GM12878 (cell line): ENCODE results near the gene KLF7. TPM values are rescaled to one million over a fixed set of nuclear protein-coding genes. Genes with fewer than 3 reads are reported as not detected.

ENCODE experiments used
- ATAC-seq: fragments of 200-7000 bp; cut with Tn5 transposase; 3 replicates; pipeline ENCODE4 v1.9.1; 2020; ENCODE audit warnings: mild to moderate bottlenecking, moderate library complexity
- BruUV-seq: library from RNA; stranded (reverse); fragments of 400-500 nt; replicated peaks from 2 replicates; lab custom pipeline; 2021; lab: Mats Ljungman, UMichigan
- CTCF ChIA-PET: fragments of 300-600 bp; sonication (Branson Sonifier 250); formaldehyde crosslinking; extraction: SDS; loops from one replicate; lab custom pipeline; 2021; ENCODE audit warnings: inconsistent platforms; lab: Yijun Ruan, JAX
- POLR2A ChIA-PET: fragments of 350-600 bp; formaldehyde crosslinking; extraction: SDS; loops from one replicate; lab custom pipeline; 2021; ENCODE audit warnings: inconsistent platforms; lab: Charles Lee
- RAD21 ChIA-PET: fragments of 300-600 bp; sonication (Branson Sonifier 250); formaldehyde crosslinking; loops from one replicate; lab custom pipeline; 2023; ENCODE audit warnings: antibody characterized with exemption; ENCODE audit not compliant: unreplicated experiment; lab: Charles Lee
- SMC1A ChIA-PET: fragments of 300-600 bp; sonication (Branson Sonifier 250); formaldehyde crosslinking; loops from one replicate; lab custom pipeline; 2023; ENCODE audit not compliant: unreplicated experiment, uncharacterized antibody; lab: Charles Lee
- DNase-seq: peaks from one replicate; pipeline ENCODE4 v3.0.0-alpha.2; 2011; ENCODE audit warnings: low read depth, low spot score
- FAIRE-seq: peaks from 3 replicates; lab custom pipeline; 2011; peaks lifted over from hg19 to GRCh38; lab: Jason Lieb, UNC
- H2AFZ ChIP-seq: 2 replicates; pipeline ENCODE4 v1.6.0; 2011; ENCODE audit warnings: low read depth, low read length, control low read depth; ENCODE audit not compliant: control insufficient read depth
- H3K27ac ChIP-seq: 2 replicates; pipeline ENCODE4 v1.5.1; 2011; ENCODE audit warnings: control low read depth; ENCODE audit not compliant: control insufficient read depth, insufficient read depth
- H3K27me3 ChIP-seq, 2 experiments: replicated peaks in 1 of 2; 2 replicates each; pipeline versions ENCODE4 v1.6.0 to v1.6.1; 2011; ENCODE audit warnings: low read length in 1 of 2; ENCODE audit not compliant: control insufficient read depth in 2 of 2, insufficient read depth in 2 of 2
- H3K36me3 ChIP-seq, 2 experiments: 2 replicates each; pipeline ENCODE4 v1.5.1; 2011; ENCODE audit warnings: low read length in 1 of 2; ENCODE audit not compliant: control insufficient read depth in 2 of 2, insufficient read depth in 2 of 2
- H3K4me1 ChIP-seq: 2 replicates; pipeline ENCODE4 v1.6.1; 2011; ENCODE audit warnings: mild to moderate bottlenecking, low read length, moderate library complexity, mixed read lengths; ENCODE audit not compliant: control insufficient read depth, insufficient read depth
- H3K4me2 ChIP-seq: 2 replicates; pipeline ENCODE4 v1.6.0; 2011; ENCODE audit warnings: control low read depth; ENCODE audit not compliant: control insufficient read depth, insufficient read depth
- H3K4me3 ChIP-seq: fragments of 200-600 bp; sonication (generic); 2 replicates; pipeline ENCODE4 v1.5.1; 2016
- H3K79me2 ChIP-seq: 2 replicates; pipeline ENCODE4 v1.6.0; 2011; ENCODE audit warnings: low read length; ENCODE audit not compliant: control insufficient read depth, insufficient read depth
- H3K9ac ChIP-seq: 2 replicates; pipeline ENCODE4 v1.8.0; 2011; ENCODE audit warnings: low read length, control low read depth, mixed read lengths; ENCODE audit not compliant: control insufficient read depth, insufficient read depth
- H3K9me3 ChIP-seq: replicated peaks from 3 replicates; pipeline ENCODE4 v1.5.1; 2011; ENCODE audit warnings: mild to moderate bottlenecking, low read length; ENCODE audit not compliant: control insufficient read depth, insufficient read depth
- H4K20me1 ChIP-seq: 2 replicates; pipeline ENCODE4 v1.6.0; 2011; ENCODE audit not compliant: control insufficient read depth, insufficient read depth
- E4F1 ChIP-seq: fragments of 450-650 bp; IDR thresholded peaks from 2 replicates; pipeline ENCODE4 v1.6.1; 2018; ENCODE audit warnings: borderline replicate concordance, mild to moderate bottlenecking; ENCODE audit not compliant: partially characterized antibody
- EP300 ChIP-seq, 2 experiments: fragments of 150-350 bp in 1 of 2; IDR thresholded peaks; 2 replicates each; pipeline ENCODE4 v1.6.1; 2011 to 2012; ENCODE audit warnings: low read depth in 2 of 2, low read length in 2 of 2, borderline replicate concordance in 1 of 2, improper control_type of control experiment in 1 of 2, inconsistent platforms in 1 of 2; ENCODE audit not compliant: control insufficient read depth in 1 of 2
- ETV6 ChIP-seq, 2 experiments: fragments of 450-650 bp in 1 of 2; IDR thresholded peaks in 1 of 2; conservative IDR thresholded peaks in 1 of 2; 2 replicates each; pipeline ENCODE4 v1.6.1; 2014; ENCODE audit warnings: antibody characterized with exemption in 1 of 2, borderline replicate concordance in 1 of 2, low read depth in 1 of 2, mild to moderate bottlenecking in 1 of 2, moderate library complexity in 1 of 2
- IRF3 ChIP-seq: fragments of 450-650 bp; IDR thresholded peaks from 2 replicates; pipeline ENCODE4 v1.6.1; 2014; ENCODE audit warnings: mild to moderate bottlenecking
- RUNX3 ChIP-seq: IDR thresholded peaks from 2 replicates; pipeline ENCODE4 v1.6.1; 2012; ENCODE audit warnings: low read length, inconsistent platforms
- SPI1 ChIP-seq: IDR thresholded peaks from 2 replicates; pipeline ENCODE4 v1.6.1; 2011; ENCODE audit warnings: low read depth, mild to moderate bottlenecking, low read length, moderate library complexity, borderline replicate concordance; ENCODE audit not compliant: insufficient read depth
- ZBTB33 ChIP-seq: fragments of 450-650 bp; IDR thresholded peaks from 2 replicates; pipeline ENCODE4 v1.6.1; 2017; ENCODE audit warnings: mild to moderate bottlenecking
- in situ Hi-C: fragments of 300-500 bp; cut with MboI; formaldehyde crosslinking; loops from 9 replicates; pipeline ENCODE4 v1.14.3; 2018; ENCODE audit warnings: mixed read lengths
- intact Hi-C: fragments of 100-400 bp; cut with micrococcal nuclease; formaldehyde crosslinking; loops from one replicate; pipeline ENCODE4 v1.14.2; 2022; ENCODE audit not compliant: unreplicated experiment
- polyA plus RNA-seq, 11 experiments: library from polyadenylated mRNA; depleted of rRNA in 4 of 11; unstranded in 6 of 11; stranded (reverse) in 5 of 11; fragments of >200 nt; fragmentation: Nextera tagmentation in 4 of 11; fragmentation: Illumina TruSeq in 1 of 11; extraction: Ambion mirVana in 4 of 11; extraction: Trizol in 1 of 11; gene quantifications; 1 replicate in 1 of 11; 2 replicates in 10 of 11; pipeline versions ENCODE4 v1.2.1 to v1.2.3, GENCODE V29; 2011 to 2016; ENCODE audit warnings: inconsistent platforms in 2 of 11, missing spikeins in 2 of 11, low read depth in 1 of 11
- total RNA-seq, 4 experiments: library from RNA; depleted of rRNA in 3 of 4; stranded (reverse); fragments of >200 nt in 3 of 4; fragmentation: Illumina TruSeq in 1 of 4; extraction: Trizol in 1 of 4; gene quantifications; 2 replicates each; pipeline versions ENCODE4 v1.2.1 to v1.2.3, GENCODE V29; 2013 to 2021
- TF ChIP-seq, protein P1 (sequence below), 3 experiments: IDR thresholded peaks in 2 of 3; conservative IDR thresholded peaks in 1 of 3; 2 replicates each; pipeline ENCODE4 v1.5.1; 2011; ENCODE audit warnings: low read depth in 3 of 3, low read length in 3 of 3, mild to moderate bottlenecking in 3 of 3, control low read depth in 2 of 3, moderate library complexity in 2 of 3, inconsistent platforms in 1 of 3, mixed read lengths in 1 of 3; ENCODE audit not compliant: control insufficient read depth in 2 of 3, insufficient read depth in 1 of 3; ENCODE audit errors: extremely low read depth in 1 of 3

The KLF7 gene
- total and polyA plus RNA-seq, 10 of the 15 experiments (the other 5 are each of a cell fraction or from before 2014, with no cell fraction given): 2.4 to 24.8 (median 8.5) TPM

- in situ Hi-C loops (no loop called here), intact Hi-C loops (no loop called here)
- BruUV-seq: no TSS peak
- Histone ChIP-seq H3K79me2 (no peaks in the 10 kb centered on the region), H3K27ac (no peak overlapping the region), H3K27me3 (no peaks in the 10 kb centered on the region), H3K4me1 (no peaks in the 10 kb centered on the region), H3K9me3 (no peaks in the 10 kb centered on the region), H3K9ac (no peak overlapping the region), H2AFZ (no peak overlapping the region), H3K4me3 (no peak overlapping the region), H4K20me1 (no peaks in the 10 kb centered on the region), H3K4me2 (no peak overlapping the region), H3K36me3 (no peaks in the 10 kb centered on the region)
- TF ChIP-seq ETV6 (conservative IDR thresholded peaks at IDR 0.05 in 1 of 2, IDR thresholded peaks at IDR 0.05 in 1 of 2; ENCODE audit: borderline replicate concordance in 1 of 2, low read depth in 1 of 2) (no peak), IRF3 (no peak), EP300 (IDR thresholded peaks at IDR 0.05; ENCODE audit: borderline replicate concordance in 1 of 2, control insufficient read depth in 1 of 2, low read depth in 2 of 2, low read length in 2 of 2) (no peak), SPI1 (no peak)
- ChIA-PET SMC1A (interaction anchor here (0.9 to 1.8 kb wide), 4 partner anchors 10 to 291 kb away, joined by 3 to 8 read pairs (median 4); no protein-coding TSS in a partner anchor), CTCF (no interaction called here), RAD21 (no interaction called here), POLR2A (no interaction called here)
- no peak for FAIRE-seq
- no peak for DNase-seq
- no peak for ATAC-seq
Observed at GRCh38 chr2:207180741-207181140, 15.0 kb upstream of the KLF7 start.

- in situ Hi-C loops: no loop called here
- TF ChIP-seq, protein P1, sequence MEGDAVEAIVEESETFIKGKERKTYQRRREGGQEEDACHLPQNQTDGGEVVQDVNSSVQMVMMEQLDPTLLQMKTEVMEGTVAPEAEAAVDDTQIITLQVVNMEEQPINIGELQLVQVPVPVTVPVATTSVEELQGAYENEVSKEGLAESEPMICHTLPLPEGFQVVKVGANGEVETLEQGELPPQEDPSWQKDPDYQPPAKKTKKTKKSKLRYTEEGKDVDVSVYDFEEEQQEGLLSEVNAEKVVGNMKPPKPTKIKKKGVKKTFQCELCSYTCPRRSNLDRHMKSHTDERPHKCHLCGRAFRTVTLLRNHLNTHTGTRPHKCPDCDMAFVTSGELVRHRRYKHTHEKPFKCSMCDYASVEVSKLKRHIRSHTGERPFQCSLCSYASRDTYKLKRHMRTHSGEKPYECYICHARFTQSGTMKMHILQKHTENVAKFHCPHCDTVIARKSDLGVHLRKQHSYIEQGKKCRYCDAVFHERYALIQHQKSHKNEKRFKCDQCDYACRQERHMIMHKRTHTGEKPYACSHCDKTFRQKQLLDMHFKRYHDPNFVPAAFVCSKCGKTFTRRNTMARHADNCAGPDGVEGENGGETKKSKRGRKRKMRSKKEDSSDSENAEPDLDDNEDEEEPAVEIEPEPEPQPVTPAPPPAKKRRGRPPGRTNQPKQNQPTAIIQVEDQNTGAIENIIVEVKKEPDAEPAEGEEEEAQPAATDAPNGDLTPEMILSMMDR (IDR thresholded peaks at IDR 0.05 in 2 of 3, conservative IDR thresholded peaks at IDR 0.05 in 1 of 3; ENCODE audit: control insufficient read depth in 2 of 3, extremely low read depth in 1 of 3, insufficient read depth in 1 of 3, low read depth in 3 of 3, low read length in 3 of 3): no peak
- no peak for TF ChIP-seq RUNX3
- TF ChIP-seq ZBTB33: no peak
- no peak for TF ChIP-seq E4F1
Observed at GRCh38 chr2:207176247-207176646, 10.5 kb upstream of the KLF7 start.

More at GRCh38 chr2:207176247-207176646, 10.5 kb upstream of the KLF7 start:
- ATAC-seq (no peak), FAIRE-seq (no peak), DNase-seq (no peak)
- H3K9ac ChIP-seq: no peak overlapping the region
- no peak overlapping the region for H3K4me2 ChIP-seq
- no peaks in the 10 kb centered on the region for H3K79me2 ChIP-seq
- H3K27me3 ChIP-seq: no peaks in the 10 kb centered on the region
- BruUV-seq: no TSS peak
- no peaks in the 10 kb centered on the region for H3K36me3 ChIP-seq
- ChIA-PET SMC1A (interaction anchor here (1.2 to 1.3 kb wide), 5 partner anchors 9 to 359 kb away, joined by 3 to 5 read pairs (median 4); no protein-coding TSS in a partner anchor), RAD21 (interaction anchor here (1.1 kb wide), 1 partner anchor 155 kb away, joined by 3 read pairs; no protein-coding TSS in a partner anchor), POLR2A (interaction anchor here (1.2 kb wide), 1 partner anchor 10 kb away, joined by 4 read pairs; the partner anchor contains the start of gene KLF7), CTCF (no interaction called here)
- no peaks in the 10 kb centered on the region for H3K4me1 ChIP-seq
- intact Hi-C loops: no loop called here
- no peaks in the 10 kb centered on the region for H3K9me3 ChIP-seq
- H3K27ac ChIP-seq: no peak overlapping the region
- H3K4me3 ChIP-seq: no peak overlapping the region
- H2AFZ ChIP-seq: no peak overlapping the region
- H4K20me1 ChIP-seq: no peaks in the 10 kb centered on the region
